Body of pancreas (tissue), 4 donors: ENCODE measurements around the gene CBX6.

ENCODE experiments used
- CTCF ChIP-seq, 7 experiments: fragments of 450-650 bp in 4 of 7; fragments of 200-600 bp in 3 of 7; sonication (generic) in 3 of 7; IDR thresholded peaks; one replicate each; pipeline ENCODE4 v1.5.1; 2016 to 2019; ENCODE audit warnings: antibody characterized with exemption in 7 of 7
- POLR2A ChIP-seq, 3 donors: fragments of 450-650 bp; IDR thresholded peaks; one replicate each; pipeline ENCODE4 v1.6.1; 2016; ENCODE audit warnings: antibody characterized with exemption in 3 of 3, mild to moderate bottlenecking in 2 of 3

- TF ChIP-seq CTCF (IDR thresholded peaks at IDR 0.05): no peak
- TF ChIP-seq POLR2A (IDR thresholded peaks at IDR 0.05): no peak
Measured at GRCh38 chr22:38911434-38911833, 39.4 kb upstream of the CBX6 start.
